GM19324 (cell line): ENCODE data around the gene TMEM167A.

Experiments used
- ATAC-seq: cut with Tn5 transposase; IDR thresholded peaks from one replicate; pipeline ENCODE4 v1.9.1; 2021; ENCODE audit warnings: mild to moderate bottlenecking, moderate library complexity; ENCODE audit not compliant: unreplicated experiment, low FRiP score

TMEM167A gene

GRCh38 chr5:83076742-83077661, at the start of gene TMEM167A, which contains the start of gene XRCC4:
TSS of gene TMEM167A (minus strand) at chr5:83077394. CDS start at chr5:83077323, 71 bp downstream.
TSS of gene XRCC4 (plus strand) at chr5:83077547. CDS start at chr5:83104920, 27,373 bp downstream.
- peak; percentile 99 for ATAC-seq

- ATAC-seq = no peak
Observed at GRCh38 chr5:83126501-83126900, 49.3 kb upstream of the TMEM167A start.

GRCh38 chr5:83125560-83125959, 48.4 kb upstream of the TMEM167A start:
- ATAC-seq = no peak

GRCh38 chr5:83124593-83124992, 47.4 kb upstream of the TMEM167A start:
- ATAC-seq = no peak

GRCh38 chr5:83118976-83119375, 41.8 kb upstream of the TMEM167A start:
- ATAC-seq = no peak

GRCh38 chr5:83118471-83118870, 41.3 kb upstream of the TMEM167A start:
- ATAC-seq = no peak

- no peak for ATAC-seq
Observed at GRCh38 chr5:83115816-83116215, 38.6 kb upstream of the TMEM167A start.

- ATAC-seq = no peak
Observed at GRCh38 chr5:83109380-83109779, 32.2 kb upstream of the TMEM167A start.

- ATAC-seq = no peak
Observed at GRCh38 chr5:83107692-83108420, 30.7 kb upstream of the TMEM167A start.

GRCh38 chr5:83104021-83104420, 26.8 kb upstream of the TMEM167A start:
- ATAC-seq = no peak

GRCh38 chr5:83102364-83102980, 25.3 kb upstream of the TMEM167A start:
- ATAC-seq = no peak

GRCh38 chr5:83101514-83101913, 24.3 kb upstream of the TMEM167A start:
- no peak for ATAC-seq

- ATAC-seq = no peak
Observed at GRCh38 chr5:83099445-83099844, 22.3 kb upstream of the TMEM167A start.

- ATAC-seq = no peak
Observed at GRCh38 chr5:83099001-83099400, 21.8 kb upstream of the TMEM167A start.

GRCh38 chr5:83097689-83098231, 20.6 kb upstream of the TMEM167A start:
- ATAC-seq = no peak

- no peak for ATAC-seq
Observed at GRCh38 chr5:83096660-83097339, 19.6 kb upstream of the TMEM167A start.

GRCh38 chr5:83095957-83096539, 18.9 kb upstream of the TMEM167A start:
- no peak for ATAC-seq

GRCh38 chr5:83095163-83095956, 18.2 kb upstream of the TMEM167A start:
- ATAC-seq = no peak

- no peak for ATAC-seq
Observed at GRCh38 chr5:83093692-83094091, 16.5 kb upstream of the TMEM167A start.
